Left lung (tissue), 10 donors: ENCODE measurements around the gene CMSS1. TPM values are rescaled to one million over a fixed set of nuclear protein-coding genes. Genes with fewer than 3 reads are reported as not detected.

Source experiments
- ATAC-seq: fragments of 200-7000 bp; cut with Tn5 transposase; one replicate; pipeline ENCODE4 v1.9.1; 2020; ENCODE audit warnings: moderate library complexity
- DNase-seq, 4 donors: peaks; one replicate each; pipeline ENCODE4 v3.0.0-alpha.2; 2013 to 2020
- H3K27ac ChIP-seq, 2 donors: fragments of 200-600 bp; sonication (generic) in 1 of 2; one replicate each; pipeline versions ENCODE4 v1.5.0 to v1.8.0; 2020 to 2021
- H3K27me3 ChIP-seq, 2 donors: fragments of 200-600 bp; sonication (generic) in 1 of 2; one replicate each; pipeline versions ENCODE4 v1.5.0 to v1.8.0; 2020 to 2021
- H3K36me3 ChIP-seq, 2 donors: fragments of 200-600 bp; sonication (generic) in 1 of 2; one replicate each; pipeline versions ENCODE4 v1.5.0 to v1.8.0; 2020 to 2021
- H3K4me1 ChIP-seq, 2 donors: fragments of 200-600 bp; one replicate each; pipeline ENCODE4 v1.8.0; 2021
- H3K4me3 ChIP-seq, 2 donors: fragments of 200-600 bp; sonication (generic) in 1 of 2; one replicate each; pipeline versions ENCODE4 v1.5.0 to v1.8.0; 2020 to 2021; ENCODE audit warnings: mild to moderate bottlenecking in 1 of 2
- H3K9me3 ChIP-seq, 2 donors: fragments of 200-600 bp; sonication (generic) in 1 of 2; one replicate each; pipeline versions ENCODE4 v1.5.0 to v1.8.0; 2020 to 2021
- intact Hi-C, 2 donors: fragments of 100-400 bp; cut with DNase I; formaldehyde crosslinking; loops; one replicate each; pipeline versions ENCODE4 v1.11.2 to v1.14.2; 2022
- polyA plus RNA-seq, 6 donors: library from polyadenylated mRNA; unstranded; fragments of 120-200 nt; gene quantifications; one replicate each; pipeline ENCODE4 v1.2.1, GENCODE V29; 2013; ENCODE audit not compliant: insufficient read length in 6 of 6
- total RNA-seq, 2 donors: library from RNA; stranded (reverse); fragmentation: NEBNext Ultra II Directional; extraction: Animal tissue kit (Norgen Biotek cat#: 25700); gene quantifications; one replicate each; pipeline ENCODE4 v1.2.1, GENCODE V29; 2021
- TF ChIP-seq, protein P1 (sequence below), 2 donors: fragments of 200-600 bp; sonication (generic) in 1 of 2; IDR thresholded peaks; one replicate each; pipeline versions ENCODE4 v1.5.0 to v1.8.0; 2021; ENCODE audit warnings: antibody characterized with exemption in 2 of 2
- donor health status: DM: no; HTN: yes; CAD: no.
- donor health status: DM: no; HTN: no; CAD: no.

The CMSS1 gene
- total and polyA plus RNA-seq, 8 donors = 13.4 to 51.0 (median 41.8) TPM

DNA sequence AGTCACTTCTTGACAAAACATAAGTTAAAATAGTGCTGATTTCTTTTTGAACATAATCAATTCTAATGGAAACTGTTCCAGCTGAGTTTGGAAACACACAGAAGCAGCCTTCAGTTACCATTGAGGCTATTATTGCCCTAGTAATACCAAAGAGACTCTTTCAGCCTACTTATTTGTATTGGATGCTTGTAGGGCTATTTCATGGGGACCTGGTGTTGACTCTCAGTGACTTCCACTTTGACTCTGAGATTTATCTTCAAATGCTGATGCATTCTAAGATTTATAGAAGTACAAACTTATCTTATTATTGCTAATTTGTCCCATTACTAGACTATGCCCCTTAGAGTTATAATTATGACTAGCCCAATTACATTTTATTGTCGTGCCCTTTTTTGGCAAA lies 67.4 kb downstream of the CMSS1 start:
- Histone ChIP-seq H3K36me3 (no peaks in the 10 kb centered on the region), H3K9me3 (no peaks in the 10 kb centered on the region), H3K27ac (no peak overlapping the region), H3K4me1 (peaks cover 2 to 12% of the 10 kb centered on the region in 2 donors), H3K4me3 (no peak overlapping the region), H3K27me3 (no peaks in the 10 kb centered on the region)
- ATAC-seq = no peak
- TF ChIP-seq, protein P1, sequence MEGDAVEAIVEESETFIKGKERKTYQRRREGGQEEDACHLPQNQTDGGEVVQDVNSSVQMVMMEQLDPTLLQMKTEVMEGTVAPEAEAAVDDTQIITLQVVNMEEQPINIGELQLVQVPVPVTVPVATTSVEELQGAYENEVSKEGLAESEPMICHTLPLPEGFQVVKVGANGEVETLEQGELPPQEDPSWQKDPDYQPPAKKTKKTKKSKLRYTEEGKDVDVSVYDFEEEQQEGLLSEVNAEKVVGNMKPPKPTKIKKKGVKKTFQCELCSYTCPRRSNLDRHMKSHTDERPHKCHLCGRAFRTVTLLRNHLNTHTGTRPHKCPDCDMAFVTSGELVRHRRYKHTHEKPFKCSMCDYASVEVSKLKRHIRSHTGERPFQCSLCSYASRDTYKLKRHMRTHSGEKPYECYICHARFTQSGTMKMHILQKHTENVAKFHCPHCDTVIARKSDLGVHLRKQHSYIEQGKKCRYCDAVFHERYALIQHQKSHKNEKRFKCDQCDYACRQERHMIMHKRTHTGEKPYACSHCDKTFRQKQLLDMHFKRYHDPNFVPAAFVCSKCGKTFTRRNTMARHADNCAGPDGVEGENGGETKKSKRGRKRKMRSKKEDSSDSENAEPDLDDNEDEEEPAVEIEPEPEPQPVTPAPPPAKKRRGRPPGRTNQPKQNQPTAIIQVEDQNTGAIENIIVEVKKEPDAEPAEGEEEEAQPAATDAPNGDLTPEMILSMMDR (IDR thresholded peaks at IDR 0.05) = no peak
- DNase-seq = no peak
- intact Hi-C loops = no loop called here

DNA sequence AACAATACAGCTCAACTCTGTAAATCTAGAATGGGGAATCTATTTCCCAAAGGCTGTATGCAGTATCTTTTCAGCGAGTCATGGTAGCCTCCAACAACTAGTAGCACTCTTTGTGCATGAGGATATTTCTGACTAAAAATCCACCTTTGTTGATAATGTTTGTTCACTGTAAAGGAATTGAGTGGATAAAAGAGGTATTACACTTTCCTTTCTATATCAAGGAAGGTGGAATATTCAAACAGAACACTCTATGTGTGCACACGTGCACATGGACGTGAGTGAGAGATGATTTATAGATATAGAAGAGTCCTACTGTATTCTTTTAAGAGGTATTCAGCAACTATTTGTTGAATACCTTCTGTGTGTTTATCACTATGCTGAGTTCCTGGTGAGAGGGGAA lies 68.2 kb downstream of the CMSS1 start:
- no peak overlapping the region for H3K27ac ChIP-seq
- no peak for DNase-seq

DNA sequence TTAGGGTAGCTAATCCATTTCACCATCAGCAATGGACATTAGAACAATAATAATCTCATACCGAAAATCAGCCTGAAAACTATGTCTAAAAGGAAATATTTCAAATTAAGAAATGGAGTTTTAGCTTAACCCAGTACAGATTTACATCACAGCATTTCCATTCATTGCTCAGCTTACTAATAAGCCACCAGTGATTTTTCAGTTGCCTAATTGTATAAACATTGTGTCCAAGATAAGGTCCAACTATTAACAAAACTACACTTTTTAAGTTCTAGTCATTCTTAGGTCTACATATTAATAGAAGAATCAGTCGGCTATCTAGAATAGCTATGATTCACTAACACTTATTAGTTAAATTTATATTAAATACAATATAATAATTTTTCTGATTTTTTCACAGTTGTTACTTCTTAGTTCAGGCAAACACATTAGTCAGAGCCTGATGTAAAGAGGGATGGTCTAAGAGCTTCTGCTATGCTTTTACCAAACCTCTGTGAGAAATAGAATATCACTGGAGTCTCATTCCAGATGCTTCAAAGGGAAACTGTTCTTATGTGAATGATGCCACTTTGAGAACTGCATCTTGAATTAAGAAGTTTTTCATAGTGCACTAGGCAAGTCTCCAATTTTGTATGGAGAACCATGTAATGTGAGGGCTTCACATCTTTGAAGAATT lies 74.1 kb downstream of the CMSS1 start:
- intact Hi-C loops = no loop called here
- no peaks in the 10 kb centered on the region for H3K36me3 ChIP-seq
- no peaks in the 10 kb centered on the region for H3K9me3 ChIP-seq
- TF ChIP-seq, protein P1 (IDR thresholded peaks at IDR 0.05) = no peak
- no peak for ATAC-seq
- no peaks in the 10 kb centered on the region for H3K27me3 ChIP-seq
- H3K4me1 ChIP-seq = peaks cover 0 to 19% of the 10 kb centered on the region in 2 donors
- DNase-seq = no peak
- no peak overlapping the region for H3K4me3 ChIP-seq
- H3K27ac ChIP-seq = no peak overlapping the region

More for the DNA sequence above, 68.2 kb downstream of the CMSS1 start:
- Histone ChIP-seq H3K36me3 (no peaks in the 10 kb centered on the region), H3K4me3 (no peak overlapping the region), H3K27me3 (no peaks in the 10 kb centered on the region), H3K9me3 (no peaks in the 10 kb centered on the region), H3K4me1 (peaks cover under 1 to 12% of the 10 kb centered on the region in 2 donors)
- TF ChIP-seq, protein P1 (IDR thresholded peaks at IDR 0.05) = no peak
- intact Hi-C loops = no loop called here
- ATAC-seq = no peak

DNA sequence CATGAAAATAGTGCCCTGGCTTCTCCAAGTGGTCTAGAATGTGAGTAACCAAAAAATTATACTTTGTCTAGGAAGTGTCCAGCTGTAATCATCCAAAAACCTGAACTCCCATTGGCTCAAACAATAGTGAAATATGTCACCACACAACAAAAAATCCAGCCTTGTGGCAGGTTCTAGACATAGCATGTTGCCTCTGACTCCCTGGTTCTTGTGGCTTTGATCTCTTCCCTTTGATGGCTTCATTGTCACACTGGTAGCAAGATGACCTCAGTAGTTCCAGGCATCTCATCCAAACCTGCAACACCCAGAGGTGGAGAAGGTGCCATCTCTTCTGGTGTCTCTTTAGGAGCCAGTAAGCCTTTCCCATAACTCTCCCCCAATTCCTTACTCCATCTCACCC lies 74.7 kb downstream of the CMSS1 start:
- H3K9me3 ChIP-seq = no peaks in the 10 kb centered on the region
- H3K36me3 ChIP-seq = no peaks in the 10 kb centered on the region
- ATAC-seq (no peak), DNase-seq (no peak)
- no peak overlapping the region for H3K4me3 ChIP-seq
- TF ChIP-seq, protein P1 (IDR thresholded peaks at IDR 0.05) = no peak
- no peaks in the 10 kb centered on the region for H3K27me3 ChIP-seq
- intact Hi-C loops = no loop called here
- H3K4me1 ChIP-seq = peaks cover 0 to 19% of the 10 kb centered on the region in 2 donors
- H3K27ac ChIP-seq = no peak overlapping the region

DNA sequence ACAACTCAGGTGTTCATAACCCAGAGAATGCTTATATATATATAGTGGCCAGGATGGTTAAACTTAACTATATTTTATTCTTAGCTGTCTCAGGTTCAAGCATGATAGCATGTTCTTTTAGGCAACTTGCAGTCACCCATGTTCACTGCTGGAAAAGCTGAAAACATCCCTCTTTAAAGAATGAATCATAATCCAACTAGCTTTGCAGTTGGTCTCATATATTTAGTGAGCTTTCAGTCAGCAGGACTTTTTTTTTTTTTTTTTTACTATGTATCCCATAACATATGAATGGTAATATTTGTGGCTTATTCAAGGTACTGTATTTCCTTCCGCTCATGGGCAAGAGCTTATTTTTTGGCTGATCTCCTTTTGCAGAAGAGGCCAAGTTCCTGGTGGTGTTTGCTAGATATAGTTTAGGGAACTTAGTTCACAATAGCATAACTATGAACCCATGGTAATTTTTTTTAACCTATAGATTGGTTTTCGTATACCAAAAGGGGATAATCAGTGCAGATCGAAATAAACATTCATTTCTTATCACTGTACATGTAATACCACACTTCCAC lies 77.6 kb downstream of the CMSS1 start:
- H3K27ac ChIP-seq = peak overlapping the region; percentile 14 to 80
- TF ChIP-seq, protein P1 (IDR thresholded peaks at IDR 0.05) = no peak
- H3K4me1 ChIP-seq = peaks cover 0 to 19% of the 10 kb centered on the region in 2 donors
- peak; percentile 19 for ATAC-seq
- no peaks in the 10 kb centered on the region for H3K36me3 ChIP-seq
- no peak for DNase-seq
- intact Hi-C loops = no loop called here
- H3K27me3 ChIP-seq = no peaks in the 10 kb centered on the region
- no peaks in the 10 kb centered on the region for H3K9me3 ChIP-seq
- H3K4me3 ChIP-seq = no peak overlapping the region
